Ascending aorta (tissue), 2 donors: ENCODE results near the gene SYNJ2. TPM values are rescaled to one million over a fixed set of nuclear protein-coding genes. Genes with fewer than 3 reads are reported as not detected.

ENCODE experiments used
- DNase-seq, 2 donors: peaks; one replicate each; pipeline ENCODE4 v3.0.0-alpha.2; 2019; ENCODE audit warnings: low spot score in 2 of 2
- H3K27ac ChIP-seq, 2 donors: fragments of 200-600 bp; sonication (generic); one replicate each; pipeline ENCODE4 v1.5.1; 2016 to 2017; ENCODE audit warnings: mild to moderate bottlenecking in 1 of 2
- H3K27me3 ChIP-seq: fragments of 200-600 bp; sonication (generic); one replicate; pipeline ENCODE4 v1.5.1; 2017
- H3K36me3 ChIP-seq, 2 donors: fragments of 200-600 bp; sonication (generic); one replicate each; pipeline ENCODE4 v1.5.1; 2016
- H3K4me1 ChIP-seq, 2 donors: fragments of 200-600 bp; sonication (generic); one replicate each; pipeline ENCODE4 v1.5.1; 2016 to 2017; ENCODE audit warnings: mild to moderate bottlenecking in 1 of 2
- H3K4me3 ChIP-seq, 2 donors: fragments of 200-600 bp; sonication (generic); one replicate each; pipeline ENCODE4 v1.5.1; 2016 to 2017; ENCODE audit warnings: mild to moderate bottlenecking in 1 of 2
- H3K9me3 ChIP-seq, 2 donors: fragments of 200-600 bp; sonication (generic); one replicate each; pipeline ENCODE4 v1.5.1; 2016
- intact Hi-C: fragments of 100-400 bp; cut with DNase I; formaldehyde crosslinking; loops from one replicate; pipeline ENCODE4 v1.15.1; 2023
- total RNA-seq: library from RNA; depleted of rRNA; stranded (reverse); fragments of >200 nt; gene quantifications from one replicate; pipeline ENCODE4 v1.1.0, GENCODE V29; 2016
- TF ChIP-seq, protein P1 (sequence below), 3 experiments: fragments of 200-600 bp in 2 of 3; fragments of 450-650 bp in 1 of 3; sonication (generic) in 2 of 3; IDR thresholded peaks; one replicate each; pipeline ENCODE4 v1.5.1; 2016 to 2019; ENCODE audit warnings: antibody characterized with exemption in 3 of 3, mild to moderate bottlenecking in 1 of 3, moderate library complexity in 1 of 3

Gene SYNJ2
- total RNA-seq, 1 donor from 2014 or later: 3.0 TPM

GRCh38 chr6:158037021-158037420, 55.4 kb downstream of the SYNJ2 start:
- Histone ChIP-seq H3K9me3 (no peaks in the 10 kb centered on the region), H3K27me3 (no peaks in the 10 kb centered on the region), H3K4me1 (peaks cover 34 to 60% of the 10 kb centered on the region in 2 donors), H3K4me3 (no peak overlapping the region), H3K27ac (peak overlapping the region in 1 of 2 donors; percentile 41), H3K36me3 (no peaks in the 10 kb centered on the region)
- TF ChIP-seq, protein P1, sequence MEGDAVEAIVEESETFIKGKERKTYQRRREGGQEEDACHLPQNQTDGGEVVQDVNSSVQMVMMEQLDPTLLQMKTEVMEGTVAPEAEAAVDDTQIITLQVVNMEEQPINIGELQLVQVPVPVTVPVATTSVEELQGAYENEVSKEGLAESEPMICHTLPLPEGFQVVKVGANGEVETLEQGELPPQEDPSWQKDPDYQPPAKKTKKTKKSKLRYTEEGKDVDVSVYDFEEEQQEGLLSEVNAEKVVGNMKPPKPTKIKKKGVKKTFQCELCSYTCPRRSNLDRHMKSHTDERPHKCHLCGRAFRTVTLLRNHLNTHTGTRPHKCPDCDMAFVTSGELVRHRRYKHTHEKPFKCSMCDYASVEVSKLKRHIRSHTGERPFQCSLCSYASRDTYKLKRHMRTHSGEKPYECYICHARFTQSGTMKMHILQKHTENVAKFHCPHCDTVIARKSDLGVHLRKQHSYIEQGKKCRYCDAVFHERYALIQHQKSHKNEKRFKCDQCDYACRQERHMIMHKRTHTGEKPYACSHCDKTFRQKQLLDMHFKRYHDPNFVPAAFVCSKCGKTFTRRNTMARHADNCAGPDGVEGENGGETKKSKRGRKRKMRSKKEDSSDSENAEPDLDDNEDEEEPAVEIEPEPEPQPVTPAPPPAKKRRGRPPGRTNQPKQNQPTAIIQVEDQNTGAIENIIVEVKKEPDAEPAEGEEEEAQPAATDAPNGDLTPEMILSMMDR (IDR thresholded peaks at IDR 0.05): no peak
- intact Hi-C loops: no loop called here
- DNase-seq: no peak

- Histone ChIP-seq H3K27ac (peak overlapping the region; percentile 91 to 95), H3K36me3 (no peaks in the 10 kb centered on the region), H3K4me1 (peaks cover 36 to 61% of the 10 kb centered on the region in 2 donors), H3K9me3 (no peaks in the 10 kb centered on the region), H3K4me3 (no peak overlapping the region), H3K27me3 (no peaks in the 10 kb centered on the region)
- TF ChIP-seq, protein P1 (IDR thresholded peaks at IDR 0.05): no peak
- intact Hi-C loops: no loop called here
- no peak for DNase-seq
These were observed 56.1 kb downstream of the SYNJ2 start for GRCh38 chr6:158037771-158038170.

GRCh38 chr6:158038291-158039177, 56.9 kb downstream of the SYNJ2 start:
- H3K36me3 ChIP-seq: no peaks in the 10 kb centered on the region
- no peaks in the 10 kb centered on the region for H3K27me3 ChIP-seq
- intact Hi-C loops: no loop called here
- peak overlapping the region; percentile 91 to 95 for H3K27ac ChIP-seq
- no peak for DNase-seq
- peaks cover 43 to 63% of the 10 kb centered on the region in 2 donors for H3K4me1 ChIP-seq
- no peaks in the 10 kb centered on the region for H3K9me3 ChIP-seq
- TF ChIP-seq, protein P1 (IDR thresholded peaks at IDR 0.05): no peak
- H3K4me3 ChIP-seq: no peak overlapping the region

GRCh38 chr6:158039178-158039557, 57.5 kb downstream of the SYNJ2 start:
- intact Hi-C loops: no loop called here
- no peaks in the 10 kb centered on the region for H3K27me3 ChIP-seq
- H3K9me3 ChIP-seq: no peaks in the 10 kb centered on the region
- peaks cover 43 to 64% of the 10 kb centered on the region in 2 donors for H3K4me1 ChIP-seq
- no peaks in the 10 kb centered on the region for H3K36me3 ChIP-seq
- TF ChIP-seq, protein P1 (IDR thresholded peaks at IDR 0.05): no peak
- no peak overlapping the region for H3K4me3 ChIP-seq
- DNase-seq: no peak
- peak overlapping the region; percentile 91 to 95 for H3K27ac ChIP-seq

GRCh38 chr6:158039571-158040050, 57.9 kb downstream of the SYNJ2 start:
- DNase-seq: peak in 1 of 2 donors; percentile 51
- Histone ChIP-seq H3K4me3 (no peak overlapping the region), H3K27ac (peak overlapping the region; percentile 91 to 95), H3K27me3 (no peaks in the 10 kb centered on the region), H3K4me1 (peaks cover 43 to 66% of the 10 kb centered on the region in 2 donors), H3K36me3 (no peaks in the 10 kb centered on the region), H3K9me3 (no peaks in the 10 kb centered on the region)
- TF ChIP-seq, protein P1 (IDR thresholded peaks at IDR 0.05): no peak
- intact Hi-C loops: loop anchor here (2.0 kb wide), 2 partner anchors 13 to 29 kb away; no protein-coding TSS in a partner anchor
